PC-3 (cell line): ENCODE results near the gene CNR1.

ENCODE experiments used
- EZH2 ChIP-seq: fragments of 300-600 bp; sonication (generic); IDR thresholded peaks from one replicate; pipeline ENCODE4 v1.6.1; 2017; ENCODE audit warnings: antibody characterized with exemption, mild to moderate bottlenecking, low read length; ENCODE audit not compliant: unreplicated experiment
- TF ChIP-seq, protein P1 (sequence below): fragments of 300-600 bp; sonication (generic); conservative IDR thresholded peaks from 2 replicates; pipeline ENCODE4 v1.5.1; 2017; ENCODE audit warnings: antibody characterized with exemption, low read depth, mild to moderate bottlenecking, low read length

DNA sequence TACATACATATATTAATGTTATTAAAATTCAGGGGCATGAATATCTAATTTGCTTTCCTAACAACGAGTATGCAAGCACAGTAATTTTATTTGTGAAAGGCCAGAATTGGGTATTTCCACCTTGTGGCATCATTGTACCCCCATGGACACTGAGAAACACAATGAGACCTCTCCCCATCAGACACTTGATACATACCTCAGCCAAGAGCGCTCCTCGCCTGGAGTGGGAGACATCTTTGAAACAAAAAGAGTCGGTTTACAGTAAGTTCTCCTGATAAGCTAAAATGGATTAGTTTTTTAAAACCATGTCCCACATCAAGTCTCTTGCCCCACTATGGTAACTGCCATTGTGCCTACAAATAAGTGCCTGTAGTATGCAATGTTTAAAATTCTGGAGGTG is 2.1 kb downstream of the CNR1 start:
- TF ChIP-seq, protein P1, sequence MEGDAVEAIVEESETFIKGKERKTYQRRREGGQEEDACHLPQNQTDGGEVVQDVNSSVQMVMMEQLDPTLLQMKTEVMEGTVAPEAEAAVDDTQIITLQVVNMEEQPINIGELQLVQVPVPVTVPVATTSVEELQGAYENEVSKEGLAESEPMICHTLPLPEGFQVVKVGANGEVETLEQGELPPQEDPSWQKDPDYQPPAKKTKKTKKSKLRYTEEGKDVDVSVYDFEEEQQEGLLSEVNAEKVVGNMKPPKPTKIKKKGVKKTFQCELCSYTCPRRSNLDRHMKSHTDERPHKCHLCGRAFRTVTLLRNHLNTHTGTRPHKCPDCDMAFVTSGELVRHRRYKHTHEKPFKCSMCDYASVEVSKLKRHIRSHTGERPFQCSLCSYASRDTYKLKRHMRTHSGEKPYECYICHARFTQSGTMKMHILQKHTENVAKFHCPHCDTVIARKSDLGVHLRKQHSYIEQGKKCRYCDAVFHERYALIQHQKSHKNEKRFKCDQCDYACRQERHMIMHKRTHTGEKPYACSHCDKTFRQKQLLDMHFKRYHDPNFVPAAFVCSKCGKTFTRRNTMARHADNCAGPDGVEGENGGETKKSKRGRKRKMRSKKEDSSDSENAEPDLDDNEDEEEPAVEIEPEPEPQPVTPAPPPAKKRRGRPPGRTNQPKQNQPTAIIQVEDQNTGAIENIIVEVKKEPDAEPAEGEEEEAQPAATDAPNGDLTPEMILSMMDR, result no peak
- no peak for TF ChIP-seq EZH2
